A673 (cell line): ENCODE measurements around the gene NFKBIE. TPM values are rescaled to one million over a fixed set of nuclear protein-coding genes. Genes with fewer than 3 reads are reported as not detected.
A peak's percentile ranks its signal among the peaks of the same experiment; 100 is the strongest.

Source experiments
- BruUV-seq: library from RNA; stranded (reverse); fragments of 400-500 nt; replicated peaks from 2 replicates; lab custom pipeline; 2021; lab: Mats Ljungman, UMichigan
- CTCF ChIA-PET: fragments of 300-600 bp; sonication (Branson Sonifier 250); formaldehyde crosslinking; loops from one replicate; lab custom pipeline; 2022; ENCODE audit warnings: antibody characterized with exemption; lab: Charles Lee
- POLR2A ChIA-PET: fragments of 300-600 bp; sonication (Branson Sonifier 250); formaldehyde crosslinking; loops from one replicate; lab custom pipeline; 2022; ENCODE audit warnings: antibody characterized with exemption; ENCODE audit not compliant: low non-redundant PET; lab: Charles Lee
- DNase-seq: peaks from one replicate; pipeline ENCODE4 v3.0.0-alpha.2; 2015; ENCODE audit warnings: low spot score
- H3K27ac ChIP-seq: fragments of 200-600 bp; sonication (generic); 2 replicates; pipeline ENCODE4 v1.5.1; 2016; ENCODE audit warnings: mixed run types, low read depth, mild to moderate bottlenecking, mixed read lengths, antibody characterized with exemption, low read length; ENCODE audit not compliant: poor library complexity, severe bottlenecking
- H3K27me3 ChIP-seq: fragments of 200-600 bp; sonication (generic); replicated peaks from 2 replicates; pipeline ENCODE4 v1.6.1; 2017; ENCODE audit warnings: mixed run types, low read depth, mild to moderate bottlenecking, mixed read lengths, antibody characterized with exemption, low read length; ENCODE audit not compliant: insufficient read depth, poor library complexity
- H3K36me3 ChIP-seq: fragments of 200-600 bp; sonication (generic); 2 replicates; pipeline ENCODE4 v1.6.1; 2016; ENCODE audit warnings: mixed run types, mild to moderate bottlenecking, mixed read lengths, antibody characterized with exemption, low read length; ENCODE audit not compliant: insufficient read depth, poor library complexity, severe bottlenecking
- H3K4me1 ChIP-seq: fragments of 200-600 bp; sonication (generic); 2 replicates; pipeline ENCODE4 v1.6.1; 2017; ENCODE audit warnings: mixed run types, mild to moderate bottlenecking, mixed read lengths, antibody characterized with exemption, low read length; ENCODE audit not compliant: insufficient read depth, poor library complexity, severe bottlenecking
- H3K4me3 ChIP-seq: fragments of 200-600 bp; sonication (generic); 2 replicates; pipeline ENCODE4 v1.5.1; 2016; ENCODE audit warnings: low read depth, mixed run types, mild to moderate bottlenecking, mixed read lengths, low read length; ENCODE audit not compliant: poor library complexity, severe bottlenecking
- H3K9me3 ChIP-seq: fragments of 200-600 bp; sonication (generic); 2 replicates; pipeline ENCODE4 v1.6.1; 2016; ENCODE audit warnings: mixed run types, low read depth, mild to moderate bottlenecking, mixed read lengths, antibody characterized with exemption, low read length; ENCODE audit not compliant: poor library complexity, severe bottlenecking
- EZH2 ChIP-seq: fragments of 200-600 bp; sonication (generic); IDR thresholded peaks from 2 replicates; pipeline ENCODE4 v1.6.1; 2017; ENCODE audit warnings: borderline replicate concordance, low read depth, mild to moderate bottlenecking, mixed read lengths, antibody characterized with exemption, low read length; ENCODE audit not compliant: poor library complexity, severe bottlenecking
- intact Hi-C: fragments of 100-400 bp; cut with micrococcal nuclease; formaldehyde crosslinking; loops from one replicate; pipeline ENCODE4 v1.10.0; 2022; ENCODE audit not compliant: unreplicated experiment
- total RNA-seq: library from RNA; stranded (reverse); gene quantifications from 2 replicates; pipeline ENCODE4 v1.2.3, GENCODE V29; 2021
- TF ChIP-seq, protein P1 (sequence below): fragments of 300-800, 200-600 bp; sonication (generic); conservative IDR thresholded peaks from 2 replicates; pipeline ENCODE4 v1.5.1; 2017; ENCODE audit warnings: low read depth, mild to moderate bottlenecking, antibody characterized with exemption, low read length, moderate library complexity, mixed read lengths

Gene NFKBIE
- total RNA-seq, 1 experiment from 2014 or later = 5.2 TPM

DNA sequence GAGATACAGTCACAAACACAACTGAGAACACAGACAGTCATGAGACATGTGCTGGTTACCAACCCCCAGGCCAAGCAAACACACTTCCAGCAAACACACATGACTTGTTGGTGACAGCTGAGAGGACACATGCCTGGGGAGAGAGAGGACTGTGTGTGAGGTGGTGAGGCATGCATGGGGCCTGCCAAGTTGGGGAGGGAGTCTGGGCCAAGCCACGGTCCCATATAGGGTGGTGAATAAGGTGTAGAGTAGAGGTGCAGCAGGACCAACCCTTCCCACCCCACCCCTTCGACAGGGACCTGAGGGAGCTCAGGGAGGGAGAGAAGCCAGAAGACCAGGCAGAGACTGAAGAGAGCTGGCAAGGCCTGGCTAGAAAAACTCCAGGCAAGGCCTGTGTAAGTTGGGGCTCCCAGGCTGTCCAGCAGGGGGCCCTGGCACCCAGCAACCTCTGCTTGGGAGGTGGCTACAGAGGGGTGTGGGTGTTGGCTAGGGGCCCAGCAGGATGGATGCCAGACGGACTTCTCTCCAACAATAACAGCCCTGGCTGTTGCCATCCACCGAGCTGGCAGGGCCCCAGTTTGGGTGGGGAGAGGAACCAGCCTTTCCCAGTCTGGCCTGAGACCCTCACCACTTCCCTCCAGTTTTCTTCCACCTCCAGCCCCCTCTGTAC, 43.9 kb downstream of the NFKBIE start:
- H3K27ac ChIP-seq = peak overlapping the region; percentile 38
- TF ChIP-seq, protein P1, sequence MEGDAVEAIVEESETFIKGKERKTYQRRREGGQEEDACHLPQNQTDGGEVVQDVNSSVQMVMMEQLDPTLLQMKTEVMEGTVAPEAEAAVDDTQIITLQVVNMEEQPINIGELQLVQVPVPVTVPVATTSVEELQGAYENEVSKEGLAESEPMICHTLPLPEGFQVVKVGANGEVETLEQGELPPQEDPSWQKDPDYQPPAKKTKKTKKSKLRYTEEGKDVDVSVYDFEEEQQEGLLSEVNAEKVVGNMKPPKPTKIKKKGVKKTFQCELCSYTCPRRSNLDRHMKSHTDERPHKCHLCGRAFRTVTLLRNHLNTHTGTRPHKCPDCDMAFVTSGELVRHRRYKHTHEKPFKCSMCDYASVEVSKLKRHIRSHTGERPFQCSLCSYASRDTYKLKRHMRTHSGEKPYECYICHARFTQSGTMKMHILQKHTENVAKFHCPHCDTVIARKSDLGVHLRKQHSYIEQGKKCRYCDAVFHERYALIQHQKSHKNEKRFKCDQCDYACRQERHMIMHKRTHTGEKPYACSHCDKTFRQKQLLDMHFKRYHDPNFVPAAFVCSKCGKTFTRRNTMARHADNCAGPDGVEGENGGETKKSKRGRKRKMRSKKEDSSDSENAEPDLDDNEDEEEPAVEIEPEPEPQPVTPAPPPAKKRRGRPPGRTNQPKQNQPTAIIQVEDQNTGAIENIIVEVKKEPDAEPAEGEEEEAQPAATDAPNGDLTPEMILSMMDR = peak; percentile 73
- no peak for TF ChIP-seq EZH2
- no TSS peak for BruUV-seq
- intact Hi-C loops = no loop called here
- ChIA-PET POLR2A (interaction anchor here (0.6 kb wide), 1 partner anchor 25 kb away, joined by 18 read pairs; the partner anchor contains the start of gene HSP90AB1), CTCF (interaction anchor here (0.6 to 0.7 kb wide), 2 partner anchors 11 to 13 kb away, joined by 3 read pairs; no protein-coding TSS in a partner anchor)
- H3K27me3 ChIP-seq = no peaks in the 10 kb centered on the region
- no peak overlapping the region for H3K4me3 ChIP-seq
- H3K36me3 ChIP-seq = no peaks in the 10 kb centered on the region
- DNase-seq = peak; percentile 84
- peaks cover 63% of the 10 kb centered on the region for H3K4me1 ChIP-seq
- H3K9me3 ChIP-seq = no peaks in the 10 kb centered on the region

DNA sequence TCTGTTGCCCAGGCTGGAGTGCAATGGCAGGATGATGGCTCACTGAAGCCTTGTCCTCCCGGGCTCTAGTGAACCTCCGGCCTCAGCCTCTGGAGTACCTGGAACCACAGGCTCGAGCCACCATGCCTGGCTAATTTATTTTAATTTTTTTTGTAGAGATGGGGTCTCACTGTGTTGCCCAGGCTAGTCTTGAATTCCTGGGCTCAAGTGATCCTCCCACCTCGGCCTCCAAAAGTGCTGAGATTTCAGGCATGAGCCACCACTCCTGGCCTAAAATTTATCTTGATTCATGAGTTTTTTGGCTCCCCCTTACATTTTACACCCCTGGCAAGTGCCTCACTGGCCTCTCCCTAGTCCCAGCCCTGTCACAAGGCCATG, 44.4 kb downstream of the NFKBIE start:
- no TSS peak for BruUV-seq
- Histone ChIP-seq H3K27ac (peak overlapping the region; percentile 38), H3K36me3 (no peaks in the 10 kb centered on the region), H3K9me3 (no peaks in the 10 kb centered on the region), H3K27me3 (no peaks in the 10 kb centered on the region), H3K4me3 (no peak overlapping the region), H3K4me1 (peaks cover 58% of the 10 kb centered on the region)
- no peak for TF ChIP-seq EZH2
- TF ChIP-seq, protein P1 = no peak
- intact Hi-C loops = no loop called here
- no peak for DNase-seq
- ChIA-PET POLR2A (no interaction called here), CTCF (interaction anchor here (0.6 to 0.7 kb wide), 2 partner anchors 13 to 94 kb away, joined by 3 read pairs; no protein-coding TSS in a partner anchor)

DNA sequence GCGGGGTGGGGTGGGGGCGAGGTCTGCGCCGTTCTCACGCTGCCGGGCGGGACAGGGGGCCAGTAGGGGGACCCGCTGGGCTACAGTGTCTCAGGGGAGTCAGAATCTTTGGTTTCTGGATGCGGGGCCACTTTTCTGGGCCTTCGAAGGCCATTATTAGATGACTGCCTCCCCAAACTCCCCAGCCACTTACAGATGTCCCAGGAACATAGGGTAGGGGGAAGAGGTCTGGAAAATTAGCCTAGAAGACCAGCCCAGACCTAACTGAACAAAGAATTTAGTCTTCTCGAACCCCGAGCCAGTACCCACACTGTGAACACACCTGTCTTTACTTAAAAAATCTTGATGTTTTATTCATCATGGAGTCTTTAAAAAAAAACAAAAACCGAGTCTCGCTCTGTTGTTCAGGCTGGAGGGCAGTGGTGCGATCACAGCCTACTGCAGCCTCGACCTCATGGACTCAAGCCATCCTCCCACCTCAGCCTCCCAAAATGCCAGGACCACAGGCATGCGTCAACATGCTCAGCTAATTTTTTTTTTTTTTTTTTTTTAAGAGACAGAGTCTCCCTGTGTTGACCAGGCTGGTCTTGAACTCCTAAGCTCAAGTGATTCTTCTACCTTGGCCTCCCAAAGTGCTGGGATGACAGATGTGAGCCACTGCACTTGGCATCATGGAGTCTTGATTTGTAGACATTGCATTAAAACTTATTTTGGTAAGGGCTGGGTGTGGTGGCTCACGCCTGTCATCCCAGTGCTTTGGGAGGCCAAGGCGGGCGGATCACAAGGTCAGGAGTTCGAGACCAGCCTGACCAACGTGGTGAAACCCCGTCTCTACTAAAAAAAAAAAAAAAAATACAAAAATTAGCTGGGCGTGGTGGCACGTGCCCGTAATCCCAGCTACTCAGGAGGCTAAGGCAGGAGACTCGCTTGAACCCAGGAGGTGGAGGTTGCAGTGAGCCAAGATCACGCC, 45.3 kb downstream of the NFKBIE start:
- DNase-seq = no peak
- H3K27me3 ChIP-seq = no peaks in the 10 kb centered on the region
- no TSS peak for BruUV-seq
- peak overlapping the region; percentile 38 for H3K4me3 ChIP-seq
- intact Hi-C loops = no loop called here
- H3K9me3 ChIP-seq = no peaks in the 10 kb centered on the region
- TF ChIP-seq, protein P1 = no peak
- TF ChIP-seq EZH2 = no peak
- no peak overlapping the region for H3K27ac ChIP-seq
- POLR2A ChIA-PET = interaction anchor here (0.8 kb wide), 1 partner anchor 240 kb away, joined by 14 read pairs; no protein-coding TSS in a partner anchor
- peaks cover 52% of the 10 kb centered on the region for H3K4me1 ChIP-seq
- CTCF ChIA-PET = interaction anchor here (0.6 kb wide), 1 partner anchor 94 kb away, joined by 3 read pairs; no protein-coding TSS in a partner anchor
- H3K36me3 ChIP-seq = no peaks in the 10 kb centered on the region
